Activated CD8-positive, alpha-beta T cell treated with anti-CD3 and anti-CD28 coated beads, Interleukin-2, amount 10 ng/mL, durations not matched to agents 7 days and 5 days (primary cell): ENCODE data around the gene PDE3A. TPM values are rescaled to one million over a fixed set of nuclear protein-coding genes. Genes with fewer than 3 reads are reported as not detected.

Source experiments
- ATAC-seq: fragments of 150-1000 bp; cut with Tn5 transposase; one replicate; pipeline ENCODE4 v1.10.0; 2021; ENCODE audit warnings: moderate library complexity
- CTCF ChIA-PET: fragments of 350-600 bp; sonication (Branson Sonifier 250); formaldehyde crosslinking; loops from one replicate; lab custom pipeline; 2021; ENCODE audit warnings: antibody characterized with exemption; lab: Charles Lee
- POLR2A ChIA-PET: fragments of 350-600 bp; sonication (Branson Sonifier 250); formaldehyde crosslinking; loops from one replicate; lab custom pipeline; 2021; ENCODE audit warnings: antibody characterized with exemption; lab: Charles Lee
- DNase-seq: peaks from one replicate; pipeline ENCODE4 v3.0.0-alpha.2; 2020
- H3K27ac Mint-ChIP-seq: one replicate; pipeline ENCODE4 v1.8.0; 2021; ENCODE audit warnings: mild to moderate bottlenecking, mixed read lengths
- H3K27me3 Mint-ChIP-seq: one replicate; pipeline ENCODE4 v1.8.0; 2021; ENCODE audit warnings: low read depth, mixed read lengths
- H3K36me3 Mint-ChIP-seq: one replicate; pipeline ENCODE4 v1.8.0; 2021; ENCODE audit warnings: low read depth, mixed read lengths
- H3K4me1 Mint-ChIP-seq: one replicate; pipeline ENCODE4 v1.8.0; 2021; ENCODE audit warnings: low read depth, mixed read lengths
- H3K4me3 Mint-ChIP-seq: one replicate; pipeline ENCODE4 v1.8.0; 2021; ENCODE audit warnings: mild to moderate bottlenecking, mixed read lengths
- H3K9me3 Mint-ChIP-seq: one replicate; pipeline ENCODE4 v1.8.0; 2022; ENCODE audit warnings: mixed read lengths; ENCODE audit not compliant: insufficient read depth
- total RNA-seq, 2 experiments: library from RNA; stranded (reverse); gene quantifications; one replicate each; pipeline ENCODE4 v1.2.3, GENCODE V29; 2021

Gene PDE3A
- total RNA-seq, 2 experiments from 2014 or later: not detected

DNA sequence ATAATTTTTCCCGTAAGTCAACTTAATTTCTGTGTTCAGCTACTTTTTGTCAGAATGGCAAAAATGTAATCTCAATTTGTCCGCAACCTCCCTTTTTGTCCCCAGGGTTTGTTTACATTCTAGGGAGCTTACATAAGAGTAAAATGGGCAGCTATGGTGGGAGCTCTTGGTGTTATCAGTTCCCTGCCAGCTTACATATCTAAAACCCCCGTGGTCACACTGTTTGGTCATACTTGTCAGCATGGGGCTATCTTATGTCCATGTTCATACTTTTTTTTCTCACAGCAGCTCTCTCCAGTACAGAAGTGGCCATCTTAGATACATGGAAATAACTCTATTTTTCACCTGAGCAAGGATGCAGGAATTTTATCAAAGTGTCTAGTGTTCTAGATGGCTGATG lies 343.5 kb downstream of the PDE3A start:
- ATAC-seq (no peak), DNase-seq (no peak)
- Mint-ChIP-seq H3K27ac (no peak overlapping the region), H3K4me1 (no peaks in the 10 kb centered on the region), H3K36me3 (no peaks in the 10 kb centered on the region), H3K27me3 (no peaks in the 10 kb centered on the region), H3K4me3 (no peak overlapping the region), H3K9me3 (no peaks in the 10 kb centered on the region)
- ChIA-PET POLR2A (no interaction called here), CTCF (no interaction called here)

DNA sequence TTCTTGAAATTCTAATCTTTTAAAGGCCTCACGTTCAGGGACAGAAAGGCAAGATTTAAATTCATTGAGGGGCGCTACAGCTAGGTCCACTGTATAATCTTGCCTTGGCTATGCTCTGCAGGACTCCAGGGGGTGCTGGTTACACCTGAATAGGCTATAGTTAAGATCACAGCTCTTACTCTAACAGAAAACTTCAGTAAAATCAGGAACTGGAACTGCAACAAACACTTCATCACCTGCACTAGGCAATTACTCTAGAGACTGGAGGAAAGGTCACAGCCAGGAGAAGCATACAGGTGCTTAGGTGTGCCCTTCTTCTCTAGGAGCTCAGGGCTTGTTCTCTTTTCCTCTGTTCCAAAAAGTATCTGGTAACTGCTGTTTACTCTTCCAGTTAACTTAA lies 347.7 kb downstream of the PDE3A start:
- no peak for ATAC-seq
- Mint-ChIP-seq H3K4me3 (no peak overlapping the region), H3K9me3 (no peaks in the 10 kb centered on the region), H3K36me3 (no peaks in the 10 kb centered on the region), H3K4me1 (no peaks in the 10 kb centered on the region), H3K27me3 (no peaks in the 10 kb centered on the region), H3K27ac (no peak overlapping the region)
- POLR2A ChIA-PET: no interaction called here
- DNase-seq: no peak
- CTCF ChIA-PET: no interaction called here

GRCh38 chr12:20716985-20717384 lies 348.6 kb downstream of the PDE3A start:
- H3K4me1 Mint-ChIP-seq: no peaks in the 10 kb centered on the region
- no peak overlapping the region for H3K27ac Mint-ChIP-seq
- DNase-seq: no peak
- POLR2A ChIA-PET: no interaction called here
- no peaks in the 10 kb centered on the region for H3K9me3 Mint-ChIP-seq
- H3K27me3 Mint-ChIP-seq: no peaks in the 10 kb centered on the region
- CTCF ChIA-PET: no interaction called here
- H3K36me3 Mint-ChIP-seq: no peaks in the 10 kb centered on the region
- no peak overlapping the region for H3K4me3 Mint-ChIP-seq
- no peak for ATAC-seq

DNA sequence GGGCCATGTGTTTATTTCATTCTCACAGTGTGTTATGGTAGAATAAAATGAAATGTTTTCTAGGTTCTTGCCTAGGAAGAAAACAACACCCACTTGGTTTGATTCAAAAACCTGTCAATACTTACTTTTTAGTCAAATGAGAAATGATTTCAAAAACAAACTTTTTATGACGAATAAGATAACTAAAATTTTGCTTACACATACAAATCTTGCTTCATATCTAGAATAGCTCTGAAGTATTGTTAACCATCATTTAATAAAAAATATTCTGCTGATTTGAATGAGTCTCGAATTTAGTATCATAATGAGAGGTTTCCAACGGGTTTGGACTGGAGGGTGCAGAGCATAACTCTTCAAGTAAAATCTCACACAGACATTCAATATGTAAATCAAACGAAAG lies 350.0 kb downstream of the PDE3A start:
- no peaks in the 10 kb centered on the region for H3K36me3 Mint-ChIP-seq
- H3K4me1 Mint-ChIP-seq: no peaks in the 10 kb centered on the region
- no peak overlapping the region for H3K4me3 Mint-ChIP-seq
- H3K27me3 Mint-ChIP-seq: no peaks in the 10 kb centered on the region
- H3K9me3 Mint-ChIP-seq: no peaks in the 10 kb centered on the region
- ChIA-PET POLR2A (no interaction called here), CTCF (interaction anchor here (0.9 kb wide), 1 partner anchor 9 kb away, joined by 3 read pairs; no protein-coding TSS in a partner anchor)
- no peak overlapping the region for H3K27ac Mint-ChIP-seq
- no peak for ATAC-seq
- no peak for DNase-seq

DNA sequence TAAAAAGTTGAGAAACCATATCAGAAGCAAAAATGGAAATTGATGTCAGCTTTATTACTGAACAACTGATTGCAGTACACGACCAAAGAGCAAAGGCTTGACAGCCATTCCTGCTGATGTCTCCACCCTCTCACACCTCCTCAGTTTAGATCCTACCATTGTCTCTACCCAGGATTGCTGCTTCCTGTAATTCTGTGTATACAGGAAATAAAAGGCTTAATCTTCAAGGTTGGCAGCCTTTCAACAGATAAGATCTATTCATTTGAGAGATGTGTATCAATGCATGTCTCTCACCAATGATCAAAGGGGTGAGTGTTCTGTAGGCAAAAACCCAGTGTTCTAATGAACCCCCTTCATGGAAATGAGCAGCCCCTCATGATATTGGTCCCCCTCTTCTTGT lies 353.8 kb downstream of the PDE3A start:
- H3K9me3 Mint-ChIP-seq: no peaks in the 10 kb centered on the region
- ATAC-seq: no peak
- no peak overlapping the region for H3K27ac Mint-ChIP-seq
- no peaks in the 10 kb centered on the region for H3K27me3 Mint-ChIP-seq
- no peaks in the 10 kb centered on the region for H3K36me3 Mint-ChIP-seq
- ChIA-PET CTCF (no interaction called here), POLR2A (no interaction called here)
- no peaks in the 10 kb centered on the region for H3K4me1 Mint-ChIP-seq
- H3K4me3 Mint-ChIP-seq: no peak overlapping the region
- DNase-seq: no peak

DNA sequence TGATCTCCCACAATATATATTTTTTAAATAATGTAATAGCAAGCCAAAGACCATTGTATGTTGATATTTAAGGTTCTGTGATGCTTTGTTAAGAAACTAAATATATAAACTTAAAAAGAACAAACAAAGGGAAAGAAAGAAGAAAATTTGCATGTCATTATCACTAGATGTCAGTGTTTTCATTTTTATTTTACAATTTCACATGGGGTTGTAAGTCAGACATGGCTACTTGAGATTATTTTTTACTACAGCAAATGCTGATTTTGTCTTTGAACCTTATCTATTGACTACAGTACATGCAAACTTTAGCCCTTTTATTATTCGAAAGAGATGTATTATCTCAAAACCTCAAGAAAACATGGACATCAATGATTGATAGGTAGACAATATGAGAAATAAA lies 362.9 kb downstream of the PDE3A start:
- Mint-ChIP-seq H3K27me3 (no peaks in the 10 kb centered on the region), H3K9me3 (no peaks in the 10 kb centered on the region), H3K4me3 (no peak overlapping the region), H3K36me3 (no peaks in the 10 kb centered on the region), H3K4me1 (no peaks in the 10 kb centered on the region), H3K27ac (no peak overlapping the region)
- DNase-seq: no peak
- CTCF ChIA-PET: no interaction called here
- no peak for ATAC-seq
- POLR2A ChIA-PET: no interaction called here
